ENCODE measurements around the gene FOXD1. TPM values are rescaled to one million over a fixed set of nuclear protein-coding genes. Genes with fewer than 3 reads are reported as not detected.

The FOXD1 gene
- total RNA-seq, 1 donor from 2014 or later = 2.6 TPM

DNA sequence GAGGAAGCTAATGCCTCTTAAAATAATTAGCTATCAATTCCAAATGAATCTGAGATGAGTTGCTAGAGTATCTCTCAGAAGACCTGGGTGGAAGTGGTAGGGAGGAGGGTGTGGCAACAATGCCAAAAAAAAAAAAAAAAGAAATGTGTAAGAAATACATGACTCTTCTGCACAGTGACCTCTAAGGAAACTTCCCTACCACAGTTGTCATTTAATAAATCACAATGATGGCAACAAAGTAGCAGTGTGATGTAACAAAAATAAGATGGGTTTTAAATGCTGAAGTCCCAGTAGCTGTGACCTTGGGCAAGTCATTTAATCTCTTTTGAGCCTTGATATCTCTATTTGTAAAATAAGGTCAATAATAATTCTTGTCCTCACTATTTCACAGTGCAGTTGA lies 7.2 kb downstream of the FOXD1 start:
- no peak for DNase-seq (ENCODE audit: low spot score)

DNA sequence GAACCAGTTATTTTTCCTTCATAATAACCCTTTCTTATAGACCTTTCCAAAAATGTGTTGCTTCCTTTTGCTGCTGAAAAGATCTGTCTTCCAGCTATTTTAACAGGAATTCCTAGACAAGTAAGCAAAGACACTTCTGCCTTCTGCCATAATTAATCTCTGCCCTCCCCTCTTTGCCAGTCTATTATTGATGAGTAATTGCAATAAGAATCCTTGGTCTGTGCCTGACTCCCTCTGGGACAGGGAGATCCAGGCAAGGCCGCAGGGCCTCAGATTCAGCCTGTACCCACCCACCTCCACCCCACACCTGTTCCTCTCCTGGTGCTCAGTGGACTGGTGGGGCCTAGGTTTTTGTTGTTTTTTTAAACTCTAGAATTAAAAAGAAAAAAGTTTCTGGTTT lies 8.3 kb downstream of the FOXD1 start:
- no peak for DNase-seq (ENCODE audit: low spot score)

DNA sequence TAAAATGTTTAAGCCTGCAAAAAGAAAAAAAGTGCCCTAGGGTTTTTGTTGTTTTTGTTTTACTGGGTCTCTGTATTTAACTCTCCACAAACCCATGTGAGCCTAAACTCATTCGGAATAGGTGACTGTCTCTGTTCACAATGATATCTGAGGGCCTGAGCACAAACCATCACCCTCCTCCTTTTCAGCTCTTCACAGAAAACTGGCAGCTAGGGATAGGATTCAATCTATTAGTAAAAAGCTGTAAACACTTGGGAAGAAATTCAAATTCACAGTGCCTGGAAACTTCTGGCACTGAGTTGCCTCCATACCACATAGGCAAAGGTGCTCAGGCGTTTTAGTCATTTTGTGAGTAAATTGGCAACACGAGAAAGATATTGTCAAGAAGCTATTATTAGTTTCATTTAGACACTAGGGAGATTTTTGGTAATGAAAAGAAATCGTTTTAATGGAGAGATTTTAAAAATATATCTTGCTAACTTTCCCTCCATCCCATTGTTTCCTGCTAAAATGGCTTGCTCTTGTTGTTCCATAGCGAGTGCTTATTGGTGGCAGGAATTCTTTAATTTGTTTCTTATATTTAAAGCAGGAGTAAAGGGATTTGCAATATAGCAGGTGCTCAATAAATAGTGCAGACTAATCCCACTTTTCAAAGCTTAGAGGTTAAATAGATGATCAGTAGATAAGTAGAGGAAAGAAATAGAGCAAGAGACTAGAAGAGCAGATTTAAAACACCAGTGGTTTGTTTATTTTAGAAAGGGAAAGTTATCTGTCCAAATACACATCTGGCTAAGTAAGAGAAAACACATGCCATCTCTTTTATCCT lies 9.7 kb downstream of the FOXD1 start:
- no peak for DNase-seq (ENCODE audit: low spot score)

DNA sequence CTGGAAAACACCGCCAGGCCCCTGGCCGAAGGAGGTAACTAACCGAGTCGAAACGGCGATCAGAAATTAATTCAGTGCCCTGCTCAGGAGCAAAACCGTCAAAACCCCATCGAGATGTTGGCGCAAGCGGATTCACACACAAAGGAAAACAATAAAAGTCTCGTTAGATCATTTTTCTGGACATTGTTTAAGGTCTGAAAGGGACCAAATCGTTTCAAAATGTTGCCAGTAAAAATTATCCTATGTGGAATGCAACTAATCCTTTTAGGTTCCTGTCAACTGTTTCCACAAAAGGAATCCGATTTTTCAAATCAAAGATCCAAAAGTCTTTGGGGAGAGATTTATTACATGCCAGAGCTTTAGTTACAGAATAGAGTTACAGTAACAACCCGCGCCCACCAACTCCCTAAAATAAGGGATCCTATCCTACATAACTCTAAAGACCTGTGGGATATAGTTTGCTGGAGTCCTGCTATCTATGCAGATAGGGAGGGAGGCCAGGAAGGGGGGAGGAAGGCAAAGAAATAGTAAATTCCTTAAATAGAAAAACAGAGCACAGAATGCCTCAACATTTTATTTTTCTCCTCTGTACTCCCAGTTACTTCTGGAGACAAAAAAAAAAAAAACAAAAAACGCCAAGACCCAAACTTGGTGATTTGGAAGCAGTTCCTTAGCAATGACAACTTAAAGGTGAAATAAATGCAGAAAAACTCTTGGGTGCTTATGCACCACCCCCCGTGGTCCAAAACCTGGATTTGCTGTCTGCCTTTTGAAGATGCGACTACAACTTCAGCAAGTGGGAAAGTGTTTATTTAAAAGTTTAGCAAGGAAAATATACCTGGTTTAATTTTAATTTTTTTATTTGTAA lies 10.6 kb downstream of the FOXD1 start:
- no peak for DNase-seq (ENCODE audit: low spot score)

DNA sequence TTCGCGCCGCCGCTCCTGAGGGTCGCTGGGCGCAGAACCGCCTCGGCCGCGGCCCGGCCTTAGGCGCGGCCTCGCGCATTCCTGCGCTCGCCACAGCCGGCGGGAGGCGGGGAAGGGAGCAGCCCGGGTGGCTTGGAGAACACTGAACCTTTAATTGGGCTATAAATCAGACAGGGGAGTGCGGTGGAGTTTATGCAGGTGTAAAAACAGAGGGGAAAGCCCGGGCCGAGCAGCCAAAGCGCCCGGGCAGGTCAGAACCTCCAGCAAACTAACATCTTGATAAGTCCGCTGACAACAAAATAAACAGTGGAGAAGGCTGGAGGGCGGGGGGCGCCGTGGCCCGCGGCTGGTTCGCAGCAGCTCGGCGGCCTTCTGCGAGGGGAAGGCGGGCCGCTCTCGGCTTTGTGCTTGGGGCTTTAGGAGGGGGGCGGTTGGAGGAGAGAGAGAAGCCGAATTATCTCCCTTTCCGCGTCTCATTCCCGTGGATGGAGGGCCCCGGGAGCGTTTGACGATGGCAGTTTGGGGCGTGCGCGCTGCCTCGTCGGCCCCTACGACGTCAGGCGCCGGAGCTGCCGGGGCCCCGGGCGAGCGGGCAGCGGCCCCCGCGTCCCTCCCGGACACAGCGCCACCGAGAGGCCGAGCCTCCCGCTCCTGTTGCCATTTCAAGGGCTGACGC lies 11.3 kb downstream of the FOXD1 start:
- DNase-seq (ENCODE audit: low spot score) = no peak

DNA sequence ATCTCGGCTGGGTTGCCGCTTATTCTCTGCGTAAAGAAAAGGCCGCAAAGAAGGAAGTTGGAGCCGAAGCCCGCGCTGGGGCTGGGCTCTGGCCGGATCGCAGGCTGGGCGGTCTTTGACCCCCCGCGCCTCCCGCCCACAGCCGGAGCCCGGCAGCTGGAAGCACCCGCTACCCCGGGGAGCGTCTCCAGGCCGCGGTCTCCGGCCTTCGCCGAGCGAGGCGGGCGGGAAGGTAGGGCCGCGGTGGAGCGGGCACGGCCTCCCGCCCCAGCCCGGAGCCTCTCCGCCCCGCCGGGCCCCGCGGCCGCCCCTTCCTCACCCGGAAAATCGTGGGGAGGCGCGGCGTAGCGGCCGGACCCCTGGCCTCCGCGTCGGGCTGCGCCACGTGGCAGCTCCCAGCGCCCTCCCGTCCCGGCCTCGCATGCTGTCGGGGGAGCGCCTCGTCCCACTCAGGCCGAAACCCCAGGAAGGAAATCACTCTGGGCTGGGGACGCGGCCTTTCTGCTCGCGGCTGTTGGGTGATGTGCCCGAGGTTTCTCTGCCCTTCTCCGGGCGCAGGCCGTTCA lies 12.0 kb downstream of the FOXD1 start:
- no peak for DNase-seq (ENCODE audit: low spot score)

DNA sequence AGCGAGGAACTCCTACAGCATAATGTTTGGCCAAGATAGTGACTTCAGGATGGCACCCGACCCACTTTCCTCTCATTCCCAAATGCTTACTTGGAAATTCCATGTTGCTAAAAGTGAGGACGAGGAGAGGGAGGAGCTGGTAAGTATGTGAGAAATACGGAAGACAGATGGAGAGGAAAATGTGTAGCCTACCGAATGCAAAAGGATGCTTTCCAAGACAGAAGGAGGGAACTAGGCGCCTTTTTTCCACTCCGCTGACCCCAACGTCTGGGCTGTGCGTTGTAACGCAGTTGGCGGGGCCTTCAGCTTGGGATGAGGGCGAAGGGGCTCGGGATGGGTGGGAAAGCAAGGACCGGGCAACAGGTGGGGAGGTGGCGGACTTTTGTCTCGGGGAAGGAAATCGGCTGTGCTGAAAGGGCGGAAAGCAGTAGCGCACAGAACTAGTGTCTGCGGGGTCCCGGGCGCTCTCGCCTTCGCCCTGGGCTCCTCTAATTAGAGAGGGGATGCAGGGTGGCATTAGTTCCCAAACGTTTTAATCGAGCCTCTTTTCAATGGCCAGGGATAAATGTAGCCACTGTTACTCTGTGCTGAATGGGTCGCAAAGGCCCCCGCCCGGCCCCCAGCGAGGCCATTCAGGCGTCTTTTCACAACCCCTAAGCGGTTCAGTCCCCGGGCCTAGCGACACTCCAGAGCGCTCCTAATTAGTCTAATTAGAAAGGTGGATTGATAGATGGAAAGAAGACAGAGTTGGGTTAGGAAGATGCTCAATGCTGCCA lies 12.6 kb downstream of the FOXD1 start:
- no peak for DNase-seq (ENCODE audit: low spot score)

DNA sequence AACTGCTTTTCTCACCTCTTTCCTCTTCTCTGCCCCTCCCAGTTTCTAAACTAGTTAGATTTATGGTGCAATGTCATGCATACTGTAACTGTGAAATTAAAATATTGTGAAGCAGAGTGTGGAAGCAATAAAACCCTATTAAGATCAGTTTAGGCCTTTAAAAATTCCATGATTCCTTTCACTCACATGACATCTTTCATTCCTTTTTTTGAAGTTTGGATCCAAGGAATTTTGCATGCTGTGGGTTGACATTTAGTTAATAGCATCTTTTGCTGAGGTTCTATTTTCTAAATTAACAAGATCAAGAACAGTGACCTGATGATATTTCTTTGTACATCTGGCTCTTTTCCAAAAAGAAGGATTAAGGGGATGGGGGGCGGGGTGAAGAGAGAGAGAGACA lies 13.7 kb downstream of the FOXD1 start:
- no peak for DNase-seq (ENCODE audit: low spot score)

DNA sequence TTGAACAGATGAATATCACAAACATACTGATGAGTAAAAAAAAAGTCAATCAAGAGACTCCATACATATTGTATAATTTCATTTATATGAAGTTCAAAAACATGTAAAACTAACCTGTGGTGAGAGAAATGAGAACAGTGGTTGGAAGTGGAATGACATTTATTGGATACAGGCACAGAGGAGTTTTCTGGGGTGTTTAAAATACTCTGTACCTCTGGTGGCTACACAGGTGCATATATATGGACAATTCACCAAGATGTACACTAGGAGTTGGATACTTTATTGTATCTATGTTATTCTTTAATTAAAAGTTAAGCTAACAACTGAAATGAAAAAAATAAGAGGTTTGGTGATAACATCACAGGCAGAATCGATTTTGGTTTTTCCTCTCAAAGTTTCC lies 14.1 kb downstream of the FOXD1 start:
- DNase-seq (ENCODE audit: low spot score) = no peak

DNA sequence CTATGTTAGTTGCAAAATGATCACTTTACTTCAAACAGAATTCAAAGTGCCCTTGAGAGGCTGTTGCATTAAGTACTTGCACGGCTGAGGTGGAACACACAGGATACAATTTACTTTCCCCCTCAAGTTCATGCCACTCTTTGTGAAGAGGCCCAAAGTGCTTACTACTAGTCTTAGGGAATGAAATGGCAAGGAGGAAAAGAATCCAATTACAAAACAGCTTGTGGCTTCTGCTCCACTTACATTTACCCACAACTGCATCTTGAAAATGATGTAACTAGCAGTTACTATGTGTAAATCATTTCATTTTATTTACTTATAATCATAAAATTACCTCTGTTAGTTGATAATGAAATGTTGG lies 14.6 kb downstream of the FOXD1 start:
- DNase-seq (ENCODE audit: low spot score) = no peak

DNA sequence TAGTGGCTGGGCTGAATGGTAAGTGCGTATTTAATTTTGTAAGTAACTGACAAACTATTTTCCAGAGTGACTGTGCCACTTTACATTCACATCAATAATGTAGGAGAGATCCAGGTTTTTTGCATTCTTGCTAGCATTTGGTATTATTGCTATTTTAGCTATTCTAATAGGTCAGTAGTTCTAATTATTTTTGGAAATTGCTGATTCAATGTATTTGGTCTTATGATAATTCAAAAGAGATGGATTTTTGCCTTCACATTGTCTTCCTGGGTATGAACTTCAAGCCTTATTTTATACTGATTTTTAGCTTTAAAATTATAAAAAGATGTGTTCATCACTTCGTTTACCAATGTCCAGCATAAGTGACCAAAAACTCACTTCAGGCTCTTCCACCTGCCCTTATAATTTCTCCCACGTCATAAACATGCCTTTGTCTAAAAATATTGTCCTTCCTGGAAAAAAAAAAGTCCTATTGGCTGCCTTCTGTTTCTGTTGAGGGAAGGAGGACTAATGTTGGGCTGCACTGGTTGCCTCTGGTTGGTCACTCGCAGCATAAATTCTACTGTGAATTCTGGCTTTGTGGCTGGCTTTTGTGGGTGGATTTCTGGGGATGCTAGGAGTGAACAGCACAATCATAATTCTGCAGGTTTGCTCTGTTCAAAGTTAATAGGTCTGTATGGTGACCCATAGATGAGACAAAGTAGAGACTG lies 15.2 kb downstream of the FOXD1 start:
- no peak for DNase-seq (ENCODE audit: low spot score)

DNA sequence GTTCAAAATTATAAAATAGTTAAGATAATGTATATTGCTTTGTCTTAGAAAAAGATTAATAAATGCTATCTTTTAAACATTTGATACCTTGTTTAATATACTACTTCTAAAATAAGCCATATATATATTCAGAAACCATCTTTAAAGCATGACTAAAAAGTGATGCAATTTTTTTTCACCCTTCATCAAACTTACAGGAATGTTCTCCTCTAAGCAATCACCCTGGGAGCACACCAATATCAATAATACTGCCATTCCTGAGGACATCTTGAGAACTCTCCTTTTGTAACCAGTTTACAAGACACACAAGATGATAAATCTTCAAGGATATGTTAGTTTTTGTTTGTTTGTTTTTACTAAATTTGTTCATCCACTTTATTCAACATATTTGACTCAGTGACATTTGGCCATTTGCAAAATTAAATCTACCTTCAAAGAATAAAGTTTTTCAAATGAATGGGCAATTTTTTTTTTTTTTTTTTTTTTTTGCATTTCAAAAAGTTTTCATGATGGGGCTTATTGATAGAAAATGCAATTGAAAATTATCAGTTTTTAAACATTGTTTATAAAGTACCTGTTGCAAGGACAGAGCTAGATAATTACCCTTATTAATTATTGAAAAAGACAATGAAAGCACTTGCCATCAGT lies 17.2 kb downstream of the FOXD1 start:
- no peak for DNase-seq (ENCODE audit: low spot score)

DNA sequence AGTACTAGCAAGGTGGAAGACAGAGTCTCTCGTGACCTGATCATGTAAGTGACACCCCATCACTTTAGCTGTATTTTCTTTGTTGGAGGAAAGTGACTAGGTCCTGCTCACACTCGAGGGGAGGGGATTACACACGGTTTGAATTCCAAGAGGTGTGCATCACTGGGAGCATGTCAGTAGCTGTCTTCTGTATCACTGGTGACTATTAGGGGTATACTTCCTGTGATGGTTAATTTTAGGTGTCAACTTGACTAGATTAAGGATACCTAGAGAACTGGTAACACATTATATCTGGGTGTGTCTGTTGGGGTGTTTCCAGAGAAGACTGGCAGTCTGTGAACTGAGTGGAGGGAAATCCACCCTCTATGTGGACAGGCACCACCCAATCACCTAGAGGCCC lies 22.5 kb downstream of the FOXD1 start:
- DNase-seq (ENCODE audit: low spot score) = no peak

DNA sequence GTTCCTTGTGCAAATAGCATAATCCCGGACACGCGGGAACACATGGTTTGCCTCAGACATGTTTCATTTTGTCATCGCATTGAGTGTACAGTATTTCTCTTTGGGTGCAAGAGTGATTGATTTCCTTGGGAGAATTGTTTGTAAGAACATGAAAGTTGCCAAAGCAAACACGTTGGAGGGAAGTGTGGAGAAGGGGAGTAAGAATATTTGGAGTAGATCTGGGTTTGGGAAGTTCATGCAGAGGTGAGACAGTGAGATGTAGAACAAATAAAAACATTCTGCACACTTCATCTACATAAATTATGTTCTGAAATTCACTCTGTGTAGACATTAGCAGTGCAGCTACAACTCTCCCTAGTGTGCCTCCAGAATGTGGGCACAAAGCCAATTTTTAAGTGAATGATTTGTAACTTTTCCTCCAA lies 24.0 kb downstream of the FOXD1 start:
- no peak for DNase-seq (ENCODE audit: low spot score)

DNA sequence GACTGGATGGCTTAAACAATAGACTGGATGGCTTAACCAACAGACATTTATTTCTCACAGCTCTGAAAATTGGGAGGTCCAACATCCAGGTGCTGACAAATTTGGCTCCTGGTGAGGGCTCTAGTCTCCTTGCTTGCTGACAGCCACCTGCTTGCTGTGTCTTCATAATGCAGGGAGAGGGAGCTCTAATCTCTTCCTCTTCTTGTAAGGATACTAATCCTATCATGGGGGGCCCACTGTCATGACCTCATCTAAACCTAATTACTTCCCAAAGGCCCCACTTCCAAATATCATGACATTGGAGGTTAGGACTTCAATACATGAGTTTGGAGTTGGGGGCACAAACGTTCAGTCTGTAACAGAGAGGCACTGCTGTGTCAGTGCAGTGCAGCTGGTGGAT lies 26.4 kb downstream of the FOXD1 start:
- DNase-seq (ENCODE audit: low spot score) = no peak

DNA sequence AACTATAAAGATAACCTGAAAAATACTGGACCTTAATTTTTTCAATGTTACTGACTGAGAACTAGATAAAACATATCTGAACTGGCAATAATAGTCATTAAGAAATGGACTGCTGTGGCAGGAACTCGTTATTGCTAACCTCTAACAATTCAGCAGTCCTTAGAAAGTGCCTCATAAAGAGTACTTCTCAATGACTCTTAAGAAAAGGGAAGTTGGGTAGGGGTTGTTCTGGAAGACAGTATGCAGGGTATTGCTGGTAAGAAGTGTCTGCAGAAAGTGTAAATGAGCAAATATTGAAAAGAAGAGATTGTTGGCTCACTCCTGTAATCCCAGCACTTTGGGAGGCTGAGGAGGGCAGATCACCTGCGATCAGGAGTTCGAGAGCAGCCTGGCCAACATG lies 27.9 kb downstream of the FOXD1 start:
- DNase-seq (ENCODE audit: low spot score) = no peak

DNA sequence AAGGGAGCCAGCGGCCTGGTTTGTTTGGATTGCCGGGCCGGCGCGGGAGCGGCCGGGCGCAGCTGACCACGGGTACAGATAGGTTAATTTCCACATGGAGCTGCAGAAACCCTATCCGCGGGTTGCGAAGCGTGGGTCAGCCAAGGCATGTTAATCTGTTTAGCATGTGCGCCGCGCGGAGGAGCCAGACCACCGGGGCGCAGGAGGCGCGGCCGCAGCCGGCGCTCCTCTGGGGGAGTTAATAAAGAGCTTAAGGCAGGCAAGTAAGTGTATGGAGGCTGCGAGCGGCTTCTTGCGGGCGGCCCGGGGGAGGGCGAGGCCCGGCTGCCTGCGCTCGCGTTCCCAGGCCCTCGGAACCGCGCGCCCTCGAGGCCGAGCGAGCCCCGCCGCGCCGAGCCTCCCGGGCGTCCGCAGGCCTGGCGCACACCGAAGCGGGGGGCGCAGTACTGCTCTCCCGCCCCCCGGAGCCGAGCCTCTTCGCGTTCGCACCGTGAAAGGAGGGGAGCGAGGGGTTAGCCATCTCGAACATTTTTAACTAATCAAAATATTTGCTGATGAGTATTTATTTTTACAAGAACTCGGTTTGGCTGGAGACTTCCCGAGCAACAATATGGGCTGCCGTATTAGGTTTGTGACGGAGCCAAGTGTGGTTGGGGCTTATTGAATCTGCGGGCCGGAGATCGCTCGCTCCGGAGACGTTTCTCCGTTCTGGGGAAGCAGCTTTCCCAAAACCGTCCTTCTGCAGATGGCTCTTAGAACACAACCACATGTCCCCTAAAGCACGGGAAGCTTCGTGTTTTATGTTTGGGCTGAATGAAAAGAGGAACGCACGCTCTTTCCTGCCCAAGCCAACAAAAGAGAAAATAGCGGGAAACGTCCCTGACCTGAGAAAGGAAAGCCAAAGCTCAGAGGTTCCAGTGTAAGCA lies 28.8 kb downstream of the FOXD1 start:
- DNase-seq (ENCODE audit: low spot score) = no peak

DNA sequence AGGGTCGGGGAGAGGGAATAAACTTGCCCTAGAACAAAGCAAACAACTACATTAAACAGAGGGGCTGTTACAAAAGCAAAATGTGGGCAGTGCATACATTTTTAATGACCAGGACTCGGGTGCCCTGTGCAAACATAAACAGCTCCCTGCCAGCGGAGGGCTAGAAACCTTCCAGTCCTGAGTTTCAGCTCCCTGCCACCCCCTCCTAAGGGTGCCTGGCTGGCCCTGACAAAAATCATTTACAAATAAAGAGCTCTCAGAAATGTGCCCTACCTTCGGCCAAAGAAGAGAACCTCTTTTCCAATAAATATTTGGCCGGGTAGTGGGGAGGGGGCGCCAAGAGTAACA lies 29.5 kb downstream of the FOXD1 start:
- no peak for DNase-seq (ENCODE audit: low spot score)

DNA sequence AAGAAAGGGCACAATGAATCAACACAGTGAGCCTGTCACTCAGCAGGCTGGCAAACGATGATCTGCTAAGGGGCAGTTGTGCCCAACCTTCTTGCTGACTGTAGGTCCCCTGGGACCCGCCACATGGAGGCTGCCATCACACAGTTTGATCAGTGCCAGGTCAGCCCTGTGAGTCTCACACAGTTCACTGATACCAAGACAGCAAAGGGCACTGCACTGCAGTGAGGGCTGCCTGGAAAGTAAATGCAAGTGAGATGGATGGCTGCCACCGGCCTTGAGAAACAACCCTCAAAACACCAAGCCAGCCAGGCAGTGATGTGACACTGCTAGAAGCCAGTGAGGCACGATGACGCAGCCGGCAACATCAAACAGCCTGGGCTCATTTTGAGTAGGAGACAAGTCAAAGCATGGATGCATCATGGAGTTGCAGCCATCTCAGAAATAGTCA lies 30.3 kb downstream of the FOXD1 start:
- DNase-seq (ENCODE audit: low spot score) = no peak
